BLaER1 (cell line): ENCODE results near the gene KLRD1.
"Not testable (repeated sequence)": the region's sequence is repeated elsewhere in the genome, so short reads cannot be mapped to it uniquely, and the experiment has no call there.

Source experiments
- H3K27ac ChIP-seq: shearing (Covaris generic); formaldehyde crosslinking; 2 replicates; pipeline ENCODE4 v1.8.1; 2022
- H3K27me3 ChIP-seq: shearing (Covaris generic); formaldehyde crosslinking; 2 replicates; pipeline ENCODE4 v1.8.1; 2022
- H3K36me3 ChIP-seq: shearing (Covaris generic); formaldehyde crosslinking; 2 replicates; pipeline ENCODE4 v1.8.1; 2022
- H3K4me1 ChIP-seq: shearing (Covaris generic); formaldehyde crosslinking; 2 replicates; pipeline ENCODE4 v1.8.1; 2022
- H3K4me2 ChIP-seq: shearing (Covaris generic); formaldehyde crosslinking; 2 replicates; pipeline ENCODE4 v1.8.1; 2022
- H3K4me3 ChIP-seq: shearing (Covaris generic); formaldehyde crosslinking; 2 replicates; pipeline ENCODE4 v1.8.1; 2022
- H3K9ac ChIP-seq: shearing (Covaris generic); formaldehyde crosslinking; 2 replicates; pipeline ENCODE4 v1.8.1; 2022
- H3K9me3 ChIP-seq: shearing (Covaris generic); formaldehyde crosslinking; 2 replicates; pipeline ENCODE4 v1.8.1; 2022
- H4K20me1 ChIP-seq: shearing (Covaris generic); formaldehyde crosslinking; 2 replicates; pipeline ENCODE4 v1.8.1; 2022
- Cebpa-rat ChIP-seq: shearing (Covaris generic); IDR thresholded peaks from 2 replicates; pipeline ENCODE4 v1.8.1; 2022

KLRD1 gene

GRCh38 chr12:10339053-10339840 lies 31.6 kb downstream of the KLRD1 start:
- TF ChIP-seq Cebpa-rat = no peak
- Histone ChIP-seq H3K27ac (no peak overlapping the region), H3K4me2 (no peak overlapping the region), H4K20me1 (no peaks in the 10 kb centered on the region), H3K9me3 (peaks cover 19% of the 10 kb centered on the region), H3K27me3 (no peaks in the 10 kb centered on the region), H3K4me1 (peaks cover 15% of the 10 kb centered on the region; the same call in 1 of the 2 replicates), H3K4me3 (no peak overlapping the region), H3K9ac (no peak overlapping the region), H3K36me3 (no peaks in the 10 kb centered on the region)

GRCh38 chr12:10340946-10341345 lies 33.3 kb downstream of the KLRD1 start:
- not testable (repeated sequence) for H3K36me3 ChIP-seq, H3K9ac ChIP-seq, H3K4me2 ChIP-seq, H3K27ac ChIP-seq, H4K20me1 ChIP-seq, H3K4me3 ChIP-seq, H3K27me3 ChIP-seq
- H3K9me3 ChIP-seq = peaks cover 19% of the 10 kb centered on the region
- H3K4me1 ChIP-seq = peaks cover 15% of the 10 kb centered on the region; the same call in 1 of the 2 replicates

- H3K4me2 ChIP-seq = peak overlapping the region; percentile 26
- no peak overlapping the region for H3K9ac ChIP-seq
- no peak overlapping the region for H3K4me3 ChIP-seq
- TF ChIP-seq Cebpa-rat = no peak
- H3K36me3 ChIP-seq = no peaks in the 10 kb centered on the region
- H3K9me3 ChIP-seq = peaks cover 19% of the 10 kb centered on the region
- peaks cover 15% of the 10 kb centered on the region; the same call in 1 of the 2 replicates for H3K4me1 ChIP-seq
- H4K20me1 ChIP-seq = no peaks in the 10 kb centered on the region
- H3K27me3 ChIP-seq = no peaks in the 10 kb centered on the region
- H3K27ac ChIP-seq = no peak overlapping the region
These were observed 34.3 kb downstream of the KLRD1 start for GRCh38 chr12:10341892-10342509.

DNA sequence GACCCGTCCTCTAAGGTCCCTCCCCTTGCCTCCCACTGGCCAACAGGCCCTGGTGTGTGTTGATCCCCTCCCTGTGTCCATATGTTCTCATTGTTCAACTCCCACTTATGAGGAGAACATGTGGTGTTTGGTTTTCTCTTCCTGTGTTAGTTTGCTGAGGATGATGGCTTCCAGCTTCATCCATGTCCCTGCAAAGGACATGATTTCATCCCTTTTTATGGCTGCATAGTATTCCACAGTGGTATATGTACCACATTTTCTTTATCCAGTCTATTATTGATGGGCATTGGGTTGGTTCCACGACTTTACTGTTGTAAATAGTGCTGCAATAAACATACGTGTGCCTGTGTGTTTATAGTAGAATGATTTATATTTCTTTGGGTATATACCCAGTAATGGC lies 43.8 kb downstream of the KLRD1 start:
- H3K27me3 ChIP-seq, H3K4me2 ChIP-seq, H3K27ac ChIP-seq, H3K36me3 ChIP-seq, H4K20me1 ChIP-seq, H3K4me3 ChIP-seq, H3K9ac ChIP-seq, H3K4me1 ChIP-seq, H3K9me3 ChIP-seq: not testable (repeated sequence)

GRCh38 chr12:10354071-10354470 lies 46.4 kb downstream of the KLRD1 start:
- H3K4me1 ChIP-seq = peaks cover 5% of the 10 kb centered on the region; the same call in 1 of the 2 replicates
- H3K4me2 ChIP-seq = no peak overlapping the region
- no peak for TF ChIP-seq Cebpa-rat
- H3K9ac ChIP-seq = no peak overlapping the region
- no peaks in the 10 kb centered on the region for H3K27me3 ChIP-seq
- H4K20me1 ChIP-seq = no peaks in the 10 kb centered on the region
- H3K27ac ChIP-seq = no peak overlapping the region
- H3K36me3 ChIP-seq = no peaks in the 10 kb centered on the region
- H3K4me3 ChIP-seq = no peak overlapping the region
- H3K9me3 ChIP-seq = peaks cover 5% of the 10 kb centered on the region; the same call in 1 of the 2 replicates

DNA sequence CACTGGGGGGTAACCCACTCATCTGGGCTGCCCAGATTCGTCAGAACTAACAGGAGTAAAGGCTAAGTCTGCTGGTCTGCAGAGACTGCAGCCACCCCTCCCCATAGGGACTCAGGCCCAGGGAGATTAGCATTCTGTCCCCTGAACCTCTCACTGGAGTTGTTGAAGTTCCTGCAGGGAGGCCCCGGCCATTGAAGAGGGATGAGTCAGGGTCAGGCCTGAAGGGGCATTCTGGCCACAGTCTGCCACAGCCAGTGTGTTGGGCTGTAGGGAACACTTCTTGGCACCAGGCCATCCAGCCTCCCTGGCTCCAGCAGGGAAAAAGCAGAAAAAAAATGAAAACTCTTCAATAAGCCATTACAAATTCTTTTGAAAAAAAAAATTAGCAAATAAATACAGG lies 46.8 kb downstream of the KLRD1 start:
- Histone ChIP-seq H3K9me3 (peaks cover 5% of the 10 kb centered on the region; the same call in 1 of the 2 replicates), H3K4me2 (no peak overlapping the region), H3K4me3 (no peak overlapping the region), H3K27ac (no peak overlapping the region), H3K4me1 (peaks cover 5% of the 10 kb centered on the region; the same call in 1 of the 2 replicates), H3K27me3 (no peaks in the 10 kb centered on the region), H4K20me1 (no peaks in the 10 kb centered on the region), H3K9ac (no peak overlapping the region), H3K36me3 (no peaks in the 10 kb centered on the region)
- no peak for TF ChIP-seq Cebpa-rat

- H3K9ac ChIP-seq = no peak overlapping the region
- H3K4me1 ChIP-seq = peaks cover 25% of the 10 kb centered on the region
- H3K27me3 ChIP-seq = no peaks in the 10 kb centered on the region
- no peak overlapping the region; the same call in 1 of the 2 replicates for H3K4me2 ChIP-seq
- no peak overlapping the region for H3K27ac ChIP-seq
- no peaks in the 10 kb centered on the region; the same call in 1 of the 2 replicates for H3K9me3 ChIP-seq
- TF ChIP-seq Cebpa-rat = no peak
- H3K4me3 ChIP-seq = no peak overlapping the region
- H3K36me3 ChIP-seq = no peaks in the 10 kb centered on the region
- H4K20me1 ChIP-seq = no peaks in the 10 kb centered on the region
These were observed 50.5 kb downstream of the KLRD1 start for GRCh38 chr12:10358131-10358530.

DNA sequence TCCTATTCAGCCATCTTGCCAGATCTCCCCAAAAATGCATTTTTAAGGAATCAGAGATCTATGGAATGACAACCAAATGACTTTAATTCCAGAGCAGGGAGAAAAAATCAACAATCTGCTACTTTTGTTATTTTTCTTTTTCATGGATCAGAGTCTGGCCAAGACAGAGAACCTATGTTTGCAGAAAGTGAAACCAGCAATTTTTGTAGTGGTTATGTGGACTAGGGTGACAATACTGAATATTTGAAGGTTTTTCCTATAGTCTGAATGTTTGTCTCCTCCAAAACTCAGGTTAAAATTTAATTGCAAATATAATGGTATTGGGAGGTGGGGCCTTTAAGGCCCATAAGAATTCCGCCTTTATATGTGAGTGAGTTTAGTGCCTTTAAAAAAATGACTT lies 51.3 kb downstream of the KLRD1 start:
- no peaks in the 10 kb centered on the region for H4K20me1 ChIP-seq
- no peak overlapping the region for H3K27ac ChIP-seq
- no peak overlapping the region for H3K9ac ChIP-seq
- H3K9me3 ChIP-seq = no peaks in the 10 kb centered on the region; the same call in 1 of the 2 replicates
- TF ChIP-seq Cebpa-rat = no peak
- H3K4me3 ChIP-seq = no peak overlapping the region
- H3K27me3 ChIP-seq = no peaks in the 10 kb centered on the region
- H3K4me2 ChIP-seq = no peak overlapping the region
- peaks cover 34% of the 10 kb centered on the region for H3K4me1 ChIP-seq
- H3K36me3 ChIP-seq = no peaks in the 10 kb centered on the region

DNA sequence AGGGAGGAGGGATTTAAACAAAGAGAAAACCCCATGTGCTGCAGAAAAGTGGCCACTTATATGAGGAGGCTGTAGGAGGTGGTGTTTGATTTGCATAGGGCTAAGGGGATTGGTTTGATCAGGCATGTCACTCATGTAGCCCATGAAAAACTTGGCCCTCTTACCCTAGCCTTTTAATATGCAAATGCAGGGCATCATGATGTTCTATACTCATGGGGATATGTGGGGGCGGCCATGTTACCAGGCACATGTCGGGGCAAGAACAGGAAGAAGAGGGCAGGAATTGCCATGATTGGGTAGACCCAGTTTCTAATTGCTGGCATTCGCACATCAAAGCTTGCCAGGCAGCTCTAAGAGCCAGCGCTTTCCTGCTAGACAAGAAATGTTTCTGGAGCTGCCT lies 53.4 kb downstream of the KLRD1 start:
- Histone ChIP-seq H3K9ac (no peak overlapping the region), H3K36me3 (no peaks in the 10 kb centered on the region), H3K4me1 (peaks cover 50% of the 10 kb centered on the region), H3K27me3 (no peaks in the 10 kb centered on the region), H3K9me3 (no peaks in the 10 kb centered on the region; the same call in 1 of the 2 replicates), H3K4me2 (peak overlapping the region; percentile 19; the same call in 1 of the 2 replicates), H4K20me1 (no peaks in the 10 kb centered on the region), H3K4me3 (no peak overlapping the region), H3K27ac (no peak overlapping the region)
- no peak for TF ChIP-seq Cebpa-rat

- Histone ChIP-seq H3K36me3 (no peaks in the 10 kb centered on the region), H3K9me3 (no peaks in the 10 kb centered on the region; the same call in 1 of the 2 replicates), H3K4me1 (peaks cover 54% of the 10 kb centered on the region), H3K27me3 (no peaks in the 10 kb centered on the region), H3K4me3 (no peak overlapping the region), H3K27ac (no peak overlapping the region), H3K4me2 (no peak overlapping the region; the same call in 1 of the 2 replicates), H3K9ac (no peak overlapping the region), H4K20me1 (no peaks in the 10 kb centered on the region)
- TF ChIP-seq Cebpa-rat = no peak
These were observed 54.0 kb downstream of the KLRD1 start for GRCh38 chr12:10361622-10362021.
